ENCODE data around the gene ISG20L2.

ISG20L2 gene

GRCh38 chr1:156706657-156707416 lies 21.7 kb downstream of the ISG20L2 start:
- no peak for DNase-seq (ENCODE audit: low read depth)

- peak; percentile 47 for DNase-seq (ENCODE audit: low read depth)
These were observed 22.5 kb downstream of the ISG20L2 start for GRCh38 chr1:156705918-156706656.

GRCh38 chr1:156705321-156705917 lies 23.1 kb downstream of the ISG20L2 start, which contains the start of gene CRABP2:
Gene CRABP2, minus strand, starts transcription at chr1:156705583. Its CDS starts 137 bp downstream, at chr1:156705446.
- no peak for DNase-seq (ENCODE audit: low read depth)

- DNase-seq (ENCODE audit: low read depth), result no peak
These were observed 23.6 kb downstream of the ISG20L2 start for GRCh38 chr1:156704930-156705320.

- DNase-seq (ENCODE audit: low read depth), result no peak
These were observed 24.3 kb downstream of the ISG20L2 start for GRCh38 chr1:156704166-156704711.

- no peak for DNase-seq (ENCODE audit: low read depth)
These were observed 24.8 kb downstream of the ISG20L2 start for GRCh38 chr1:156703741-156704140.

GRCh38 chr1:156703336-156703735 lies 25.2 kb downstream of the ISG20L2 start:
- DNase-seq (ENCODE audit: low read depth), result no peak

GRCh38 chr1:156700736-156701531 lies 27.6 kb downstream of the ISG20L2 start:
- DNase-seq (ENCODE audit: low read depth), result no peak

- no peak for DNase-seq (ENCODE audit: low read depth)
These were observed 29.6 kb downstream of the ISG20L2 start for GRCh38 chr1:156698995-156699394.

- DNase-seq (ENCODE audit: low read depth), result no peak
These were observed 31.1 kb downstream of the ISG20L2 start for GRCh38 chr1:156697481-156697880.

- no peak for DNase-seq (ENCODE audit: low read depth)
These were observed 31.8 kb downstream of the ISG20L2 start for GRCh38 chr1:156696755-156697154.

- DNase-seq (ENCODE audit: low read depth), result no peak
These were observed 33.9 kb downstream of the ISG20L2 start for GRCh38 chr1:156694690-156694962.

- DNase-seq (ENCODE audit: low read depth), result no peak
These were observed 34.5 kb downstream of the ISG20L2 start for GRCh38 chr1:156693848-156694689.

- DNase-seq (ENCODE audit: low read depth), result no peak
These were observed 35.4 kb downstream of the ISG20L2 start for GRCh38 chr1:156692925-156693847.

GRCh38 chr1:156692441-156692924 lies 36.1 kb downstream of the ISG20L2 start:
- DNase-seq (ENCODE audit: low read depth), result no peak

- no peak for DNase-seq (ENCODE audit: low read depth)
These were observed 36.7 kb downstream of the ISG20L2 start for GRCh38 chr1:156691665-156692440.

- DNase-seq (ENCODE audit: low read depth), result no peak
These were observed 37.4 kb downstream of the ISG20L2 start for GRCh38 chr1:156691191-156691590.

GRCh38 chr1:156690675-156691036 lies 37.9 kb downstream of the ISG20L2 start:
- DNase-seq (ENCODE audit: low read depth), result no peak
